Glutamatergic neuron (in vitro differentiated cells): Measurements from ENCODE around the gene PSMD2. TPM values are rescaled to one million over a fixed set of nuclear protein-coding genes. Genes with fewer than 3 reads are reported as not detected.

Source experiments
- DNase-seq: peaks from one replicate; pipeline ENCODE4 v3.0.0; 2022
- H3K27ac Mint-ChIP-seq: one replicate; pipeline ENCODE4 v1.8.0; 2020; ENCODE audit warnings: mild to moderate bottlenecking, mixed read lengths, inconsistent platforms; ENCODE audit not compliant: unreplicated experiment
- H3K27me3 Mint-ChIP-seq: one replicate; pipeline ENCODE4 v1.8.0; 2020; ENCODE audit warnings: mild to moderate bottlenecking, moderate library complexity, mixed read lengths, inconsistent platforms; ENCODE audit not compliant: unreplicated experiment
- H3K36me3 Mint-ChIP-seq: one replicate; pipeline ENCODE4 v1.8.0; 2020; ENCODE audit warnings: mild to moderate bottlenecking, mixed read lengths, inconsistent platforms; ENCODE audit not compliant: unreplicated experiment
- H3K4me1 Mint-ChIP-seq: one replicate; pipeline ENCODE4 v1.8.0; 2020; ENCODE audit warnings: mild to moderate bottlenecking, low read depth, mixed read lengths, inconsistent platforms; ENCODE audit not compliant: unreplicated experiment
- H3K4me3 Mint-ChIP-seq: one replicate; pipeline ENCODE4 v1.8.0; 2020; ENCODE audit warnings: mild to moderate bottlenecking, mixed read lengths, inconsistent platforms; ENCODE audit not compliant: unreplicated experiment
- H3K9me3 Mint-ChIP-seq: one replicate; pipeline ENCODE4 v1.8.0; 2020; ENCODE audit warnings: mild to moderate bottlenecking, moderate library complexity, mixed read lengths, inconsistent platforms; ENCODE audit not compliant: unreplicated experiment
- total RNA-seq: library from RNA; stranded (reverse); fragmentation: NEBNext Ultra II Directional; extraction: Animal tissue kit (Norgen Biotek cat#: 25700); gene quantifications from one replicate; pipeline ENCODE4 v1.2.1, GENCODE V29; 2021; ENCODE audit not compliant: unreplicated experiment
- TF ChIP-seq, protein P1 (sequence below): fragments of 200-600 bp; sonication (generic); IDR thresholded peaks from one replicate; pipeline ENCODE4 v1.5.0; 2021; ENCODE audit not compliant: partially characterized antibody, unreplicated experiment

The PSMD2 gene
- total RNA-seq, 1 donor from 2014 or later = 338 TPM

DNA sequence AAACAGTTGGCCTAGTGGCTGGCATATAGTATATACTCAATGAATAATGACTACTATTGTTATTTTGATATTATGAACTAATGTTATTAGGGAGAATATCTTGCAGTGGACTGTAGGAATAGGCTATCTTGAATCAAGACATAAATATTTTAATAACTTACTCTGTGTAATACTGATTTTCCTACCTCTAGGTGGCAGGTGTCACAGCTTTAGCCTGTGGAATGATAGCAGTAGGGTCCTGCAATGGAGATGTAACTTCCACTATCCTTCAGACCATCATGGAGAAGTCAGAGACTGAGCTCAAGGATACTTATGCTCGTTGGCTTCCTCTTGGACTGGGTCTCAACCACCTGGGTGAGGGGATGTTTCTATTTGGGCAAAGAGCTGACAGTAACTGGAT, 6.5 kb downstream of the PSMD2 start:
- H3K27ac Mint-ChIP-seq = no peak overlapping the region

DNA sequence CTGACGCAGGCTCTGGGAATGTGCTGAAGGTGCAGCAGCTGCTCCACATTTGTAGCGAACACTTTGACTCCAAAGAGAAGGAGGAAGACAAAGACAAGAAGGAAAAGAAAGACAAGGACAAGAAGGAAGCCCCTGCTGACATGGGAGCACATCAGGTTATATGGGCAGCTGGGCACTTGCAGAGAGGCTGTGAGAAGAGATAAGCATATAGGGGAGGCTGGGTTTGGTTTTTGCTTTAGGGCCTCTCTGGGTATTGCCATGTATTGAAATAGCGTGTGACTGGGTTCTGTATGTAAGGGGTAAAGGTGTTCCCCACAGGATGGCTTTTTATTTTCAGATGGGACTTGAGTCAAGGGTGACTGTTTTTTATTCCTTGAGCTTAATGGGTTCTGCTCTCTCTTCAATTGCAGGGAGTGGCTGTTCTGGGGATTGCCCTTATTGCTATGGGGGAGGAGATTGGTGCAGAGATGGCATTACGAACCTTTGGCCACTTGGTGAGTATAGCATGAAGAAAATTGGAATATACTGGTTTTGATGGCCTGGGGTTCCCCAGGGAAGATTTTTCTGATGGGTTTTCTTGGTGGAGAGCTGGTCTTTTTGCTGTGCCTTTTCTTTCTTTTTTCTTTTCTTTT, 7.4 kb downstream of the PSMD2 start:
- Mint-ChIP-seq H3K4me1 (no peaks in the 10 kb centered on the region), H3K27me3 (peaks cover 2% of the 10 kb centered on the region), H3K27ac (no peak overlapping the region), H3K9me3 (peaks cover 4% of the 10 kb centered on the region), H3K4me3 (no peak overlapping the region), H3K36me3 (peaks cover 4% of the 10 kb centered on the region)
- DNase-seq = no peak
- TF ChIP-seq, protein P1, sequence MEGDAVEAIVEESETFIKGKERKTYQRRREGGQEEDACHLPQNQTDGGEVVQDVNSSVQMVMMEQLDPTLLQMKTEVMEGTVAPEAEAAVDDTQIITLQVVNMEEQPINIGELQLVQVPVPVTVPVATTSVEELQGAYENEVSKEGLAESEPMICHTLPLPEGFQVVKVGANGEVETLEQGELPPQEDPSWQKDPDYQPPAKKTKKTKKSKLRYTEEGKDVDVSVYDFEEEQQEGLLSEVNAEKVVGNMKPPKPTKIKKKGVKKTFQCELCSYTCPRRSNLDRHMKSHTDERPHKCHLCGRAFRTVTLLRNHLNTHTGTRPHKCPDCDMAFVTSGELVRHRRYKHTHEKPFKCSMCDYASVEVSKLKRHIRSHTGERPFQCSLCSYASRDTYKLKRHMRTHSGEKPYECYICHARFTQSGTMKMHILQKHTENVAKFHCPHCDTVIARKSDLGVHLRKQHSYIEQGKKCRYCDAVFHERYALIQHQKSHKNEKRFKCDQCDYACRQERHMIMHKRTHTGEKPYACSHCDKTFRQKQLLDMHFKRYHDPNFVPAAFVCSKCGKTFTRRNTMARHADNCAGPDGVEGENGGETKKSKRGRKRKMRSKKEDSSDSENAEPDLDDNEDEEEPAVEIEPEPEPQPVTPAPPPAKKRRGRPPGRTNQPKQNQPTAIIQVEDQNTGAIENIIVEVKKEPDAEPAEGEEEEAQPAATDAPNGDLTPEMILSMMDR = no peak

More for the DNA sequence above, 6.5 kb downstream of the PSMD2 start:
- TF ChIP-seq, protein P1 = no peak
- no peak for DNase-seq
- Mint-ChIP-seq H3K4me1 (no peaks in the 10 kb centered on the region), H3K9me3 (no peaks in the 10 kb centered on the region), H3K4me3 (no peak overlapping the region), H3K27me3 (peaks cover 2% of the 10 kb centered on the region), H3K36me3 (peaks cover 4% of the 10 kb centered on the region)

DNA sequence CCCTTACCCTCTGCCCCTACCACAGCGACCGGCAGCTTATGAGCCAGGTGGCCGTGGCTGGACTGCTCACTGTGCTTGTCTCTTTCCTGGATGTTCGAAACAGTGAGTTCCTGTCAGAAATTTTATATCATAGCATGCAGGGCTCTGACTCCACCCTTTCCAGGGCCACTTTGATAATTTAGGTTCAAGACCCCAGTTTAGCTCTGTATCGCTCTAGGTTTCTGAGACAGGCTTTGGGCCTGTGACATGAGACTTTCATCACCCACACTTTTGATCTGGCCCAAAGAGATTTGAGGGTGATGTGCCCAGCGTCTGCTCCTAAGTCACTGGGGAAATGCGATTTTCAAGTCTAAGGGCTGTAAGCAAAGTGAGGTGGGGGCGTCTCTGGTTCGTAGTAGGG, 8.9 kb downstream of the PSMD2 start:
- Mint-ChIP-seq H3K36me3 (peaks cover 4% of the 10 kb centered on the region), H3K4me1 (no peaks in the 10 kb centered on the region), H3K27me3 (peaks cover 2% of the 10 kb centered on the region), H3K9me3 (peaks cover 4% of the 10 kb centered on the region), H3K27ac (no peak overlapping the region), H3K4me3 (no peak overlapping the region)
- DNase-seq = no peak
- TF ChIP-seq, protein P1 = no peak

DNA sequence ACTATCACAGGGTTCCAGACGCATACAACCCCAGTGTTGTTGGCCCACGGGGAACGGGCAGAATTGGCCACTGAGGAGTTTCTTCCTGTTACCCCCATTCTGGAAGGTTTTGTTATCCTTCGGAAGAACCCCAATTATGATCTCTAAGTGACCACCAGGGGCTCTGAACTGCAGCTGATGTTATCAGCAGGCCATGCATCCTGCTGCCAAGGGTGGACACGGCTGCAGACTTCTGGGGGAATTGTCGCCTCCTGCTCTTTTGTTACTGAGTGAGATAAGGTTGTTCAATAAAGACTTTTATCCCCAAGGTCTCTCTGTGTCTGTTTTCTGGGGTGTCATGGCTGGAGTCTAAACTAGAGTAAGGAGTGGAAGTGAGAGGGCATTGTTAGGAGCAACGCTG, 9.7 kb downstream of the PSMD2 start:
- no peaks in the 10 kb centered on the region for H3K4me1 Mint-ChIP-seq
- H3K9me3 Mint-ChIP-seq = peaks cover 4% of the 10 kb centered on the region
- TF ChIP-seq, protein P1 = no peak
- DNase-seq = no peak
- no peak overlapping the region for H3K4me3 Mint-ChIP-seq
- peaks cover 4% of the 10 kb centered on the region for H3K36me3 Mint-ChIP-seq
- H3K27me3 Mint-ChIP-seq = peaks cover 2% of the 10 kb centered on the region
- no peak overlapping the region for H3K27ac Mint-ChIP-seq

DNA sequence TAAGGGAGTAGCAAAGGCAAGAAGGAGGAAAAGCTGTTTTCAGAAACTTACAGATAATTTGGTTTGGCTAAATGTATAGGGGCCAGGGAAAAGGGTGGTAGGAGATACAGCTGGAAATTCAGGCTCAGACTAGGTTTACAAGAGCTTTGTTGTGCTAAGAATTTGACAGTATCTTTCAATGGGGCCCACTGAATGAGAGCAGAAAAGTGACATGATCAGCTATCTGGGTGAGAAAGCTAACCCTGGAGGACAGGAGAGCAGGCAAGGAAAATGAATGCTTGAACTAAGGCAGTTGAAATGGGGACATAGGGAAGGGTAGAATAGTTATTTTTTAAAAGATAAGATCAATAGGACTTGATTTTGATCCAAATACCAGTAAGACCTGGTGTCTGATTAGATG, 12.6 kb downstream of the PSMD2 start:
- peaks cover 4% of the 10 kb centered on the region for H3K9me3 Mint-ChIP-seq
- peaks cover 3% of the 10 kb centered on the region for H3K4me1 Mint-ChIP-seq
- no peaks in the 10 kb centered on the region for H3K36me3 Mint-ChIP-seq
- H3K4me3 Mint-ChIP-seq = no peak overlapping the region
- no peak for DNase-seq
- TF ChIP-seq, protein P1 = no peak
- no peak overlapping the region for H3K27ac Mint-ChIP-seq
- H3K27me3 Mint-ChIP-seq = no peaks in the 10 kb centered on the region
